HepG2 (cell line): ENCODE data around the gene MFAP4. TPM values are rescaled to one million over a fixed set of nuclear protein-coding genes. Genes with fewer than 3 reads are reported as not detected.

Experiments
- ATAC-seq: fragments of 200-7000 bp; cut with Tn5 transposase; 3 replicates; pipeline ENCODE4 v1.9.1; 2020; ENCODE audit warnings: mild to moderate bottlenecking, moderate library complexity
- BruUV-seq: library from RNA; stranded (reverse); fragments of 400-500 nt; replicated peaks from 2 replicates; lab custom pipeline; 2021; lab: Mats Ljungman, UMichigan
- CTCF ChIA-PET: fragments of 300-600 bp; formaldehyde crosslinking; extraction: SDS; loops from one replicate; lab custom pipeline; 2021; ENCODE audit warnings: low total read pairs, inconsistent platforms, low intra/inter-chr PET ratio; lab: Yijun Ruan, JAX
- POLR2A ChIA-PET: fragments of 350-600 bp; sonication (Branson Sonifier 250); formaldehyde crosslinking; loops from one replicate; lab custom pipeline; 2020; ENCODE audit warnings: antibody characterized with exemption, inconsistent platforms; lab: Yijun Ruan, JAX
- DNase-seq: peaks from one replicate; pipeline ENCODE4 v3.0.0-alpha.2; 2015; ENCODE audit warnings: low spot score
- FAIRE-seq: peaks from 3 replicates; lab custom pipeline; 2011; peaks lifted over from hg19 to GRCh38; lab: Jason Lieb, UNC
- H2AFZ ChIP-seq: one replicate; pipeline ENCODE4 v1.6.1; 2011; ENCODE audit warnings: low read length, inconsistent platforms
- H3K27ac ChIP-seq: fragments of 300-600 bp; 3 replicates; pipeline ENCODE4 v1.8.0; 2011; ENCODE audit warnings: mixed run types, mild to moderate bottlenecking, mixed read lengths, low read length, inconsistent platforms; ENCODE audit not compliant: insufficient read depth; ENCODE audit errors: extremely low read length
- H3K27me3 ChIP-seq, 2 experiments: fragments of 200-600 bp in 1 of 2; 2 replicates in 1 of 2; 3 replicates in 1 of 2; pipeline versions ENCODE4 v1.6.0 to v1.8.0; 2011; ENCODE audit warnings: low read length in 2 of 2, mild to moderate bottlenecking in 2 of 2, moderate library complexity in 2 of 2, inconsistent platforms in 1 of 2; ENCODE audit not compliant: insufficient read depth in 2 of 2, control insufficient read depth in 1 of 2
- H3K36me3 ChIP-seq, 2 experiments: fragments of 200-600 bp in 1 of 2; replicated peaks in 1 of 2; 2 replicates in 1 of 2; 3 replicates in 1 of 2; pipeline versions ENCODE4 v1.5.1 to v1.8.0; 2011; ENCODE audit warnings: low read length in 2 of 2, inconsistent platforms in 1 of 2; ENCODE audit not compliant: insufficient read depth in 2 of 2, control insufficient read depth in 1 of 2
- H3K4me1 ChIP-seq: 2 replicates; pipeline ENCODE4 v1.5.1; 2012; ENCODE audit warnings: low read length, inconsistent platforms; ENCODE audit not compliant: insufficient read depth
- H3K4me2 ChIP-seq: 2 replicates; pipeline ENCODE4 v1.6.0; 2011; ENCODE audit warnings: low read depth, low read length, inconsistent platforms
- H3K4me3 ChIP-seq, 3 experiments: fragments of 200-600 bp in 1 of 3; sonication (generic), shearing (Covaris generic) in 1 of 3; replicated peaks in 1 of 3; 2 replicates each; pipeline ENCODE4 v1.5.1; 2011 to 2016; ENCODE audit warnings: low read length in 3 of 3, inconsistent platforms in 2 of 3, low read depth in 2 of 3, mild to moderate bottlenecking in 2 of 3, control low read depth in 1 of 3, mixed read lengths in 1 of 3; ENCODE audit not compliant: insufficient read depth in 1 of 3
- H3K79me2 ChIP-seq: one replicate; pipeline ENCODE4 v1.6.1; 2011; ENCODE audit warnings: low read length, inconsistent platforms; ENCODE audit not compliant: insufficient read depth
- H3K9ac ChIP-seq: 2 replicates; pipeline ENCODE4 v1.6.0; 2011; ENCODE audit warnings: mild to moderate bottlenecking, low read depth, low read length, inconsistent platforms; ENCODE audit not compliant: insufficient read depth
- H3K9me3 ChIP-seq: 2 replicates; pipeline ENCODE4 v1.5.1; 2012; ENCODE audit warnings: mild to moderate bottlenecking, low read length
- H4K20me1 ChIP-seq: 2 replicates; pipeline ENCODE4 v1.6.0; 2011; ENCODE audit warnings: inconsistent platforms, mild to moderate bottlenecking, low read length, moderate library complexity; ENCODE audit not compliant: insufficient read depth
- AGO1 ChIP-seq: fragments of 200-400 bp; formaldehyde crosslinking; IDR thresholded peaks from 2 replicates; pipeline ENCODE4 v1.6.1; 2017; ENCODE audit warnings: mild to moderate bottlenecking, low read depth, low read length, moderate library complexity; ENCODE audit not compliant: poor library complexity, severe bottlenecking
- BRD4 ChIP-seq: sonication (generic); formaldehyde crosslinking; IDR thresholded peaks from 2 replicates; pipeline ENCODE4 v1.4.0; 2020; ENCODE audit warnings: missing genetic modification reagents
- CHD2 ChIP-seq: IDR thresholded peaks from 2 replicates; pipeline ENCODE4 v1.6.1; 2011; ENCODE audit warnings: low read depth, low read length, improper control_type of control experiment
- DDIT3 ChIP-seq: sonication (generic); formaldehyde crosslinking; IDR thresholded peaks from 2 replicates; pipeline ENCODE4 v1.4.0; 2020; ENCODE audit warnings: mild to moderate bottlenecking, missing genetic modification reagents
- DNMT1 ChIP-seq: sonication (generic); formaldehyde crosslinking; IDR thresholded peaks from 2 replicates; pipeline ENCODE4 v1.5.1; 2020; ENCODE audit warnings: mild to moderate bottlenecking, missing genetic modification reagents
- EHMT2 ChIP-seq: fragments of 200-600 bp; sonication (generic); IDR thresholded peaks from 2 replicates; pipeline ENCODE4 v1.7.0; 2017; ENCODE audit warnings: antibody characterized with exemption, low read depth, low read length, borderline replicate concordance
- HMGXB4 ChIP-seq, 2 experiments: sonication (generic) in 1 of 2; formaldehyde crosslinking in 1 of 2; IDR thresholded peaks; 2 replicates each; pipeline versions ENCODE4 v1.4.0 to v1.6.1; 2018 to 2020; ENCODE audit warnings: missing genetic modification reagents in 2 of 2, borderline replicate concordance in 1 of 2, low read depth in 1 of 2, mild to moderate bottlenecking in 1 of 2, missing biosample characterization in 1 of 2
- NFE2L1 ChIP-seq: sonication (generic); formaldehyde crosslinking; IDR thresholded peaks from 2 replicates; pipeline ENCODE4 v1.4.0; 2020; ENCODE audit warnings: missing genetic modification reagents, mild to moderate bottlenecking, borderline replicate concordance
- NR2F6 ChIP-seq, 2 experiments: IDR thresholded peaks; 2 replicates each; pipeline ENCODE4 v1.6.1; 2016; ENCODE audit warnings: antibody characterized with exemption in 1 of 2, mild to moderate bottlenecking in 1 of 2
- RELA ChIP-seq: sonication (generic); formaldehyde crosslinking; IDR thresholded peaks from 2 replicates; pipeline ENCODE4 v1.4.0; 2020; ENCODE audit warnings: missing genetic modification reagents
- RFX5 ChIP-seq: IDR thresholded peaks from 2 replicates; pipeline ENCODE4 v1.6.1; 2011; ENCODE audit warnings: low read depth, low read length, improper control_type of control experiment
- U2AF2 ChIP-seq: fragments of 200-400 bp; formaldehyde crosslinking; IDR thresholded peaks from 2 replicates; pipeline ENCODE4 v1.6.1; 2017; ENCODE audit warnings: low read depth, mild to moderate bottlenecking, low read length
- ZNF740 ChIP-seq: sonication (generic); formaldehyde crosslinking; IDR thresholded peaks from 2 replicates; pipeline ENCODE4 v1.4.0; 2020; ENCODE audit warnings: missing genetic modification reagents
- ZNF776 ChIP-seq: sonication (generic); formaldehyde crosslinking; IDR thresholded peaks from 2 replicates; pipeline ENCODE4 v1.4.0; 2020; ENCODE audit warnings: mild to moderate bottlenecking, missing genetic modification reagents
- ZSCAN21 ChIP-seq: sonication (generic); formaldehyde crosslinking; IDR thresholded peaks from 2 replicates; pipeline ENCODE4 v1.8.0; 2022; ENCODE audit warnings: mild to moderate bottlenecking, missing genetic modification reagents, moderate library complexity, borderline replicate concordance
- WGBS: methylation state at CpG from one replicate; pipeline ENCODE4 v1.1.6; 2017; ENCODE audit warnings: low lambda C conversion rate; 5-methylcytosine and 5-hydroxymethylcytosine counted together
- in situ Hi-C: cut with HindIII; loops from 2 replicates; pipeline ENCODE4 v1.10.0; 2017; ENCODE audit warnings: low pct_unique_long_range_greater_than_20kb; ENCODE audit not compliant: extremely low pct_ligation_motif_present
- intact Hi-C: fragments of 100-400 bp; cut with micrococcal nuclease; formaldehyde crosslinking; loops from one replicate; pipeline ENCODE4 v1.10.0; 2022; ENCODE audit not compliant: unreplicated experiment
- polyA plus RNA-seq, 8 experiments: library from polyadenylated mRNA; depleted of rRNA in 3 of 8; stranded (reverse) in 7 of 8; unstranded in 1 of 8; fragments of >200 nt; fragmentation: Illumina TruSeq in 4 of 8; extraction: Trizol in 4 of 8; gene quantifications; 2 replicates each; pipeline versions ENCODE4 v1.2.1 to v1.2.3, GENCODE V29; 2011 to 2016; ENCODE audit warnings: low read depth in 4 of 8, missing spikeins in 1 of 8, mixed read lengths in 1 of 8; ENCODE audit not compliant: insufficient read depth in 1 of 8
- total RNA-seq, 5 experiments: library from RNA; depleted of rRNA; stranded (reverse); fragments of >200 nt; fragmentation: Illumina TruSeq; extraction: Trizol; gene quantifications; 2 replicates each; pipeline ENCODE4 v1.2.3, GENCODE V29; 2016; ENCODE audit warnings: low read depth in 1 of 5
- TF ChIP-seq, protein P1 (sequence below): sonication (generic); formaldehyde crosslinking; IDR thresholded peaks from 2 replicates; pipeline ENCODE4 v1.4.0; 2020; ENCODE audit warnings: missing genetic modification reagents, borderline replicate concordance
- TF ChIP-seq, protein P2 (sequence below): sonication (generic); formaldehyde crosslinking; IDR thresholded peaks from 2 replicates; pipeline ENCODE4 v1.5.0; 2020; ENCODE audit warnings: missing genetic modification reagents, mild to moderate bottlenecking, borderline replicate concordance
- TF ChIP-seq, protein P3 (sequence below): sonication (generic); formaldehyde crosslinking; IDR thresholded peaks from 2 replicates; pipeline ENCODE4 v1.5.0; 2020; ENCODE audit warnings: mild to moderate bottlenecking, missing genetic modification reagents

MFAP4 gene
- total and polyA plus RNA-seq, 2 of the 13 experiments (the other 11 are each of a cell fraction or from before 2014, with no cell fraction given): 0.08 TPM; not detected in 1

GRCh38 chr17:19404264-19404663 lies 17.3 kb upstream of the MFAP4 start:
- no peaks in the 10 kb centered on the region for H3K9me3 ChIP-seq
- FAIRE-seq (no peak), DNase-seq (no peak), ATAC-seq (no peak)
- H3K9ac ChIP-seq: no peak overlapping the region
- intact Hi-C loops (no loop called here), in situ Hi-C loops (no loop called here)
- BruUV-seq: no TSS peak
- peaks cover 3% of the 10 kb centered on the region in 2 experiments; a peak in 2 of 5 replicates for H3K27me3 ChIP-seq
- H3K36me3 ChIP-seq: no peaks in the 10 kb centered on the region
- H3K4me1 ChIP-seq: no peaks in the 10 kb centered on the region
- H4K20me1 ChIP-seq: no peaks in the 10 kb centered on the region
- no peak overlapping the region for H3K4me2 ChIP-seq
- POLR2A ChIA-PET: no interaction called here
- 0% methylated on average over 1 of the region's 1 CpG for whole genome bisulfite sequencing
- no peak overlapping the region for H3K27ac ChIP-seq
- no peaks in the 10 kb centered on the region for H3K79me2 ChIP-seq
- CTCF ChIA-PET: no interaction called here
- H2AFZ ChIP-seq: no peak overlapping the region
- H3K4me3 ChIP-seq: no peak overlapping the region
- TF ChIP-seq ZSCAN21 (CRISPR knock-in tag) (no peak), HMGXB4 (CRISPR knock-in tag; IDR thresholded peaks at IDR 0.05; ENCODE audit: borderline replicate concordance in 1 of 2, low read depth in 1 of 2) (no peak), NR2F6 (IDR thresholded peaks at IDR 0.05) (no peak), NR2F6 (CRISPR knock-in tag; IDR thresholded peaks at IDR 0.05) (no peak), ZNF776 (CRISPR knock-in tag) (no peak), RFX5 (no peak), ZNF740 (CRISPR knock-in tag) (no peak), U2AF2 (no peak), NFE2L1 (CRISPR knock-in tag) (no peak), BRD4 (no peak), AGO1 (no peak), CHD2 (no peak), DDIT3 (CRISPR knock-in tag) (no peak), EHMT2 (no peak), DNMT1 (CRISPR knock-in tag) (no peak), RELA (no peak)
- TF ChIP-seq, protein P1, sequence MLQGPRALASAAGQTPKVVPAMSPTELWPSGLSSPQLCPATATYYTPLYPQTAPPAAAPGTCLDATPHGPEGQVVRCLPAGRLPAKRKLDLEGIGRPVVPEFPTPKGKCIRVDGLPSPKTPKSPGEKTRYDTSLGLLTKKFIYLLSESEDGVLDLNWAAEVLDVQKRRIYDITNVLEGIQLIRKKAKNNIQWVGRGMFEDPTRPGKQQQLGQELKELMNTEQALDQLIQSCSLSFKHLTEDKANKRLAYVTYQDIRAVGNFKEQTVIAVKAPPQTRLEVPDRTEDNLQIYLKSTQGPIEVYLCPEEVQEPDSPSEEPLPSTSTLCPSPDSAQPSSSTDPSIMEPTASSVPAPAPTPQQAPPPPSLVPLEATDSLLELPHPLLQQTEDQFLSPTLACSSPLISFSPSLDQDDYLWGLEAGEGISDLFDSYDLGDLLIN: no peak
- TF ChIP-seq, protein P2, sequence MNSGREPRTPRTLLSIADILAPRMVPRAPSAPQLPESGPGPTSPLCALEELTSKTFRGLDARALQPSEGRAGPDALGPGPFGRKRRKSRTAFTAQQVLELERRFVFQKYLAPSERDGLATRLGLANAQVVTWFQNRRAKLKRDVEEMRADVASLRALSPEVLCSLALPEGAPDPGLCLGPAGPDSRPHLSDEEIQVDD (CRISPR knock-in tag): no peak
- TF ChIP-seq, protein P3, sequence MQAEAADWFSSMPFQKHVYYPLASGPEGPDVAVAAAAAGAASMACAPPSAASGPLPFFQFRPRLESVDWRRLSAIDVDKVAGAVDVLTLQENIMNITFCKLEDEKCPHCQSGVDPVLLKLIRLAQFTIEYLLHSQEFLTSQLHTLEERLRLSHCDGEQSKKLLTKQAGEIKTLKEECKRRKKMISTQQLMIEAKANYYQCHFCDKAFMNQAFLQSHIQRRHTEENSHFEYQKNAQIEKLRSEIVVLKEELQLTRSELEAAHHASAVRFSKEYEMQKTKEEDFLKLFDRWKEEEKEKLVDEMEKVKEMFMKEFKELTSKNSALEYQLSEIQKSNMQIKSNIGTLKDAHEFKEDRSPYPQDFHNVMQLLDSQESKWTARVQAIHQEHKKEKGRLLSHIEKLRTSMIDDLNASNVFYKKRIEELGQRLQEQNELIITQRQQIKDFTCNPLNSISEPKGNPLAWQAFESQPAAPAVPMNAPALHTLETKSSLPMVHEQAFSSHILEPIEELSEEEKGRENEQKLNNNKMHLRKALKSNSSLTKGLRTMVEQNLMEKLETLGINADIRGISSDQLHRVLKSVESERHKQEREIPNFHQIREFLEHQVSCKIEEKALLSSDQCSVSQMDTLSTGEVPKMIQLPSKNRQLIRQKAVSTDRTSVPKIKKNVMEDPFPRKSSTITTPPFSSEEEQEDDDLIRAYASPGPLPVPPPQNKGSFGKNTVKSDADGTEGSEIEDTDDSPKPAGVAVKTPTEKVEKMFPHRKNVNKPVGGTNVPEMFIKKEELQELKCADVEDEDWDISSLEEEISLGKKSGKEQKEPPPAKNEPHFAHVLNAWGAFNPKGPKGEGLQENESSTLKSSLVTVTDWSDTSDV: no peak
